ENCODE data around the gene COL18A1. TPM values are rescaled to one million over a fixed set of nuclear protein-coding genes. Genes with fewer than 3 reads are reported as not detected.
A peak's percentile ranks its signal among the peaks of the same experiment; 100 is the strongest.

Gene COL18A1
- total RNA-seq, 1 donor from 2014 or later: 51.6 TPM

DNA sequence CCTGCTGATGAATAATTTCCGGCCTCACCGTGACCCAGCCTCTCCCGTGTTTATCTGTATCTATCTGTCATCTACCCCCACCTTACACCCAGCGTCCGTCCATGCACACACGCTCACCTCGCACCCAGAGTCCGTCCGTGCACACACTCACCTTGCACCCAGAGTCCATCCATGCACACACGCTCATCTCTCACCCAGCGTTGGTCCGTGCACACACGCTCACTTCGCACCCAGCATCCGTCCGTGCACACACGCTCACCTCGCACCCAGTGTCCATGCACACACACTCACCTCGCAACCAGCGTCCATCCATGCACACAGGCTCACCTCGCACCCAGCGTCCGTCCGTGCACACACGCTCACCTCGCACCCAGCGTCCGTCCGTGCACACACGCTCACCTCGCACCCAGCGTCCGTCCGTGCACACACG lies 25.0 kb upstream of the COL18A1 start:
- intact Hi-C loops (cut with DNase I): no loop called here
- DNase-seq (ENCODE audit: missing footprints) (peak; percentile 43), ATAC-seq (no peak)

DNA sequence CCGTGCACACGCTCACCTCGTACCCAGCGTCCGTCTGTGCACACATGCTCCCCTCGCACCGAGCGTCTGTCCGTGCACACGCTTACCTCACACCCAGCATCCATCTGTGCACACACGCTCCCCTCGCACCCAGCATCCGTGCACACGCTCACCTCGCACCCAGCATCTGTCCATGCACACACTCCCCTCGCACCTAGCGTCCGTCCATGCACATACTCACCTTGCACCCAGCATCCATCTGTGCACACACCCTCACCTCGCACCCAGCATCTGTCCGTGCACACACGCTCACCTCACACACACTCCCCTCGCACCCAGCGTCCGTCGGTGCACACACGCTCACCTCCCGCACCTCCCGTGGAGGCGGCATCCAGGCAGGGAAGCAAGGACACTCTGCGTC lies 24.4 kb upstream of the COL18A1 start:
- intact Hi-C loops (cut with DNase I): no loop called here
- DNase-seq (ENCODE audit: missing footprints) (peak; percentile 45), ATAC-seq (no peak)

DNA sequence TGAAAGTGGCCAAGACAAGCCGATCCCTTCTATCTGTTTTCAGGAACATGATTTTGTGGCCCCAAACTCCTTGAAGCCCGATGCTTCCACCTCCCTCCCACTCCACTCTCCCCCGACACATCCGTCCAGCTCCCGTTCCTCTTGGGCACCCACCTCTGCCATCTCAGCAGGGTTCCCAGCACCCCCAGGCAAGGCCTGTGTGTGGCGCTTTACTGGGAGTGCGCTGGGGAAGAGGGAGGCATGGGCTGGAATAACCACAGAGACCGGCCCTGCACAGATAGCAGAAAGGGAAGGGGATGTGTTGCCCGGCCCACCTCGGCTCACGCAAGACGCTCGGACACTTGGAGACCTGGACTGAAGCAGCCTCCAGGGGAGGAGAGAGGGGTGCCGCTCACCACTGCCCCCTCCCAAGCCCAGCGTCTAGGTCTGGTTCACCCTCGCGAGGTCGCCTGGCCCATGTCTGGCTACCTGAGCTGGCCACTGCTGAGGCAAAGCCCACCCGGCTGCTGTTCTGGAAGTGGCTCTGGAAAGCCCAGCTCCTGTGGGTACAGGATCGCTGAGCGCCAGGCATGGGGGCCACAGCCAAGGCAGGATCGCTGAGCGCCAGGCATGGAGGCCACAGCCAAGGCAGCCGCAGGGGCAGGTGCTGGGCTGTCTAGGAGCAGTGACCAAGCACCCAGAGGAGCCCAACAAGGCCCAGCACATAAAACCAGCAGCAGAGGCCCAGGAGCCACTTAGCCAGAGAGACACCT lies 23.8 kb upstream of the COL18A1 start:
- intact Hi-C loops (cut with DNase I): no loop called here
- ATAC-seq (no peak), DNase-seq (ENCODE audit: missing footprints) (peak; percentile 47)

DNA sequence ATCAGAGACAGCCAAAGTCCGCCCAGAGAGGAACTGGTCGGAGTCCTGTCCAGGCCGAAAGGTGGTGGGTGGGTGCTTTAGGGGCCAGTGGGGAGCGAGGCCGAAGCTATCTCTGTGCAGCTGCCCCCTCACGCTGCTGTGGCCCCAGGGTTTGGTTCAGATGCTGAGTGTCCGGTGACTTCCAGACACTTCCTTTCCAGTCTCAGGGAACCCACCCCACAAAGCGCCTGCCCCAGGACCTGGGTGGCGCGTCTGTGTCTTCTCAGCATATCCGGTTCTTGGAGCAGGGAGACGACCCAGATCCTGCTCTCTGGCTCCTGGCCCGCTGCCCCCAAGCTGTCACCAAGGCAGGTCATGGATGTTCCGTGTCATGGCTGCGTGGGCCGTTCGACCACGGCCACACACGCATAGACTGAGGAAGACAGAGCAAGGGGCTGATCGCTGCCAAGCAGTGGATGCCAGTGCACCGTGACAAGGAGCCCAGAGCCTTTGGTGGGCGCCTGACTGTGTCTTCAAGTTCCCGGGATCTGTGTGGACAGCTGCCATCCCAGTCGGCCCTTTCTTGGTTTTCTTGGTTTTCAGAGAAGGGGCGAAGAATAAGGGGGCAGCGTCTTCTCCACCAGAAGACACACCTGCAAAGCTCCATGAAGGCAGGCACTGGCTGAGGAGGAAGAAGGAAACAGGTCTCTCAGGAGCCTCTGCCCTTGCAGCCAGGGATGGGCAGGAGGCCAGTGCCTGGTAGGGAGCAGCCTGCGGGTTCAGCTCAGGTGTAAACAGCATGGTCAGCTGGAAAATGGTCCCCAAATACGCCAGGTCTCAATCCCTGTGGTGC lies 22.9 kb upstream of the COL18A1 start:
- intact Hi-C loops (cut with DNase I): no loop called here
- peak; percentile 62 for DNase-seq (ENCODE audit: missing footprints)

GRCh38 chr21:45382697-45382997 lies 22.3 kb upstream of the COL18A1 start:
- peak; percentile 50 for DNase-seq (ENCODE audit: missing footprints)

More for the DNA sequence above, 22.9 kb upstream of the COL18A1 start:
- ATAC-seq: no peak

DNA sequence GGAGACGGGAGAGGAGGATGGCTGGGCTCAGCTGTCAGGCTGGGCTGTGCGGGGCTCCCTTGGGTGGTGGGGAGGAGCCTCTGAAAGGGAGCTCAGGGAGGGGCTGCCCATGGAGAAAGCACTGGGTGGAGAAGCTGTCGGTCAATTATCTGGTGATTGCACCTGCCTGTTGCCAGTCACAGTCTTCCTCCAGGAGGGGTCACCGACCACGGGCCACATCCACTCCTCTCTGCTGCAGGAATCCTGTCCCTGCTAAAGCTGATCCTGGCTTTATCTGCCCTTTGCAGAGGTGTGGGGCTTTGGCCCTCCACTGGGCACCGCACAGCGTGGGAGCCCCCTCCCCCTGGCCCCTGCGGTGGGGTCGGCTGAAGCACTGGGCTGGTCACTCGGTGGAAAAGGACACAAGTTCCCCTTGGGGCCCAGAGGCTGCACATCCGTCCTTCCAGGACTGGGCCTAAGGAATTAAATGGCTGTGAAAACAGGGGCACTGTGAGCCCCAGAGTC lies 21.8 kb upstream of the COL18A1 start:
- no peak for ATAC-seq
- DNase-seq (ENCODE audit: missing footprints): peak; percentile 13
- intact Hi-C loops (cut with DNase I): no loop called here

More at GRCh38 chr21:45382697-45382997, 22.3 kb upstream of the COL18A1 start:
- intact Hi-C loops (cut with DNase I): no loop called here
- ATAC-seq: no peak

GRCh38 chr21:45383615-45384201 lies 21.3 kb upstream of the COL18A1 start:
- ATAC-seq (no peak), DNase-seq (ENCODE audit: missing footprints) (peak; percentile 67)
- intact Hi-C loops (cut with DNase I): no loop called here

DNA sequence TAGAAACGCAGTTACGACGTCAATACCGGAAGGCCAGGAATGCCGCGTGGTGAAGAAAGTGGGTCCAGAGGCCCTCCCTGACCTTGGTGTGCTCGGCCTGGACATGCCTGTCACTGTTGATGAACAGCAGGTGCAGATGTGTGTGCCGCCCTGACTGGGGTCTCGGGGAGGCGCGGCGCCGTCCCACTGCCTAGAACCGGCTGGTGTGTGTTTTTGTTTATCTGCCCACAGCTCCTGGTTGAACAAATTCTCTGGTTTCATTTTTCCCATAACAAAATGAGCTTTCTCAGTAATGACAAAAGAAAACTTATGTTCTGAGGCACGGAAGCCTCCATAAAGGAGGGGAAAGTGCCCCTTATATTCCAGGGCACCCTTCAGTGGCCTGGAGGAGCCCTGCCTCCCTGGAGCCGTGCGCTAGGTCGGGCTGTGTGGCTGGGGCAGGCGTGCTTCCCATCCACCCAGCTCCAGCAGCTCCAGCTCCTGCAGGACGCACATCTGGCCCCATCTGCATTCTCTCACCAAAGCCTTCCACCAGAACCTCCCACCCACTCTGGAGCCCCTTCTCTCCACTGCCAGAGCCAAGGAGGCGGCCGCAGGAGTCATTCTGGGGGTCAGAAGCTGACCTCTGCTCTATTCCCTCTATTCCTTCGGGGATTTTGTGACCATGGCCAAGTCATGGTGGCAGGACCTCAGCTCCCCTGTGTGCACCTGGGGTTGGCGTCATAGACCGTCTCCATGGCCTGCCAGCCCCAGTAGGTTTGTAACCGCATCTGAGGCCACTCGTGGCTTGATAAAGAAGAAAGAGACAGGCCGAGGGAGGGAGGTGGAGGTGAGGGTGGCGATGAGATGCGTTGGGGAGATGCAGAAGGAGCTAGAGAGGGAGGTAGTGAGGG lies 20.1 kb upstream of the COL18A1 start:
- DNase-seq (ENCODE audit: missing footprints): peak; percentile 42
- intact Hi-C loops (cut with DNase I): no loop called here
- no peak for ATAC-seq

DNA sequence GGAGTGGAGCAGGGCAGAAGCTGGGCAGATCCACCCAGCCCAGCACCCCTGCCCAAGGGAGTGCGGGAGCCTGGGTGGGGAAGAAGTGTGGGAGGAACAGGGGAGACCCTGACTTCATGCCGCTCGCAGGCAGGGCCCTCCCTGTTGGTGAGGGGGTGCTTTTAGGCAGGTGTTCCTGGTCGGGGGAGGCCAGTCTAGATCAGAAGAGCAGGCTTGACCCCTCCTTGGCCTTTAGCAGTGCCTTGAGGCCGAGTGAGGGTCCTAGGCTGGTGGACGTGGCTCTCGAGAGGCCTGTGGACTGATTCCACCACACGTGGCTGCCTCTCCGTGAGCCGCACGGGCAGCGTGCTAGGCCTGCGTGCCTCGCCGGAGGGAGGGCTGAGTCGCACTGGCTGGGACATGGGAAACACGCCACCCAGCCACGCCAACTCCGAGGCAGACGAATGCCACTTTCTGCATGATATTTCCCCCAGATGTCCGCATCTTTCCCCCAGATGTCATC lies 19.4 kb upstream of the COL18A1 start:
- DNase-seq (ENCODE audit: missing footprints) (peak; percentile 17), ATAC-seq (no peak)
- intact Hi-C loops (cut with DNase I): loop anchor here (2.0 kb wide), 1 partner anchor 53 kb away; no protein-coding TSS in a partner anchor

DNA sequence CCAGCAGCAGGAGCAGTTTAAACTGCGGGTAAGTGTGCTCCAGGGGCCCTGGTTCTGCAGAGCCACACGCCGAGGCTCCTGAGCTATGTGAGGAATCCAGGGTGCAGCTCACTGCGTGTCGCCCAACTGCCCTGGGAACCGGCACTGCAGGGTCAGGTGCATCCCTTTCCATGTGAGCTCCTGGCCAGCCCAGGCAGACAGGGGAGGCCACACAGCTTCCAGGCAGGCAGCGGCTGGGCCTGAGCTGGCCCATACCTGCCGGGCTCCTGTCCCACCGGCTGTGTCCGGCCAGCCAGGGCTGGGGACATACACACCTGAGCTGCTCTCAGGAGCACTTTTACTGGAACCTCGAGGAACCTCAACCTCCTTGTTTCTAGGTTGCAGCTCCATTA lies 18.6 kb upstream of the COL18A1 start:
- DNase-seq (ENCODE audit: missing footprints) (peak; percentile 55), ATAC-seq (no peak)
- intact Hi-C loops (cut with DNase I): loop anchor here (2.0 kb wide), 1 partner anchor 52 kb away; no protein-coding TSS in a partner anchor

- ATAC-seq (peak; percentile 51), DNase-seq (ENCODE audit: missing footprints) (peak; percentile 75)
- intact Hi-C loops (cut with DNase I): loop anchor here (2.0 kb wide), 1 partner anchor 52 kb away; no protein-coding TSS in a partner anchor
Observed at GRCh38 chr21:45386728-45387371, 18.1 kb upstream of the COL18A1 start.

GRCh38 chr21:45387506-45387905 lies 17.5 kb upstream of the COL18A1 start:
- peak; percentile 53 for DNase-seq (ENCODE audit: missing footprints)
- intact Hi-C loops (cut with DNase I): loop anchor here (2.0 kb wide), 1 partner anchor 51 kb away; no protein-coding TSS in a partner anchor
- ATAC-seq: no peak

- peak; percentile 71 for DNase-seq (ENCODE audit: missing footprints)
- intact Hi-C loops (cut with DNase I): no loop called here
- ATAC-seq: peak; percentile 42
Observed at GRCh38 chr21:45388011-45388521, 16.9 kb upstream of the COL18A1 start.

- intact Hi-C loops (cut with DNase I): no loop called here
Observed at GRCh38 chr21:45388611-45389296, 16.2 kb upstream of the COL18A1 start.

GRCh38 chr21:45390121-45390751 lies 14.7 kb upstream of the COL18A1 start:
- DNase-seq (ENCODE audit: missing footprints): peak; percentile 15
- no peak for ATAC-seq
- intact Hi-C loops (cut with DNase I): no loop called here

More at GRCh38 chr21:45388611-45389296, 16.2 kb upstream of the COL18A1 start:
- DNase-seq (ENCODE audit: missing footprints) (peak; percentile 23), ATAC-seq (no peak)

Measured in Right ventricle myocardium inferior (tissue), 1 donor.